ENCODE data around the gene BRIX1.
A peak's percentile ranks its signal among the peaks of the same experiment; 100 is the strongest.
"Not testable (repeated sequence)": the region's sequence is repeated elsewhere in the genome, so short reads cannot be mapped to it uniquely, and the experiment has no call there.

BRIX1 gene

GRCh38 chr5:34905564-34905963 lies 9.9 kb upstream of the BRIX1 start:
- DNase-seq (ENCODE audit: low read depth), result no peak
- TF ChIP-seq CTCF (IDR thresholded peaks at IDR 0.05; ENCODE audit: low read depth, low read length, missing control alignments), result peak; percentile 15
- no peak overlapping the region for H3K4me3 ChIP-seq (ENCODE audit: low read depth, low read length)

GRCh38 chr5:34913072-34913471 lies 2.4 kb upstream of the BRIX1 start:
- no peak for TF ChIP-seq CTCF (IDR thresholded peaks at IDR 0.05; ENCODE audit: low read depth, low read length, missing control alignments)
- no peak overlapping the region for H3K4me3 ChIP-seq (ENCODE audit: low read depth, low read length)
- no peak for DNase-seq (ENCODE audit: low read depth)

GRCh38 chr5:34914671-34915138 lies 806 bp upstream of the BRIX1 start:
- no peak for TF ChIP-seq CTCF (IDR thresholded peaks at IDR 0.05; ENCODE audit: low read depth, low read length, missing control alignments)
- DNase-seq (ENCODE audit: low read depth), result no peak
- H3K4me3 ChIP-seq (ENCODE audit: low read depth, low read length), result peak overlapping the region; percentile 81

GRCh38 chr5:34915856-34916192 lies 313 bp downstream of the BRIX1 start:
- no peak for TF ChIP-seq CTCF (IDR thresholded peaks at IDR 0.05; ENCODE audit: low read depth, low read length, missing control alignments)
- DNase-seq (ENCODE audit: low read depth), result no peak

GRCh38 chr5:34916518-34916917 lies 1.0 kb downstream of the BRIX1 start:
- no peak for DNase-seq (ENCODE audit: low read depth)
- H3K4me3 ChIP-seq (ENCODE audit: low read depth, low read length), result peak overlapping the region; percentile 81
- no peak for TF ChIP-seq CTCF (IDR thresholded peaks at IDR 0.05; ENCODE audit: low read depth, low read length, missing control alignments)

More at GRCh38 chr5:34915856-34916192, 313 bp downstream of the BRIX1 start:
- peak overlapping the region; percentile 81 for H3K4me3 ChIP-seq (ENCODE audit: low read depth, low read length)

GRCh38 chr5:34918025-34918424 lies 2.5 kb downstream of the BRIX1 start:
- no peak for DNase-seq (ENCODE audit: low read depth)
- no peak for TF ChIP-seq CTCF (IDR thresholded peaks at IDR 0.05; ENCODE audit: low read depth, low read length, missing control alignments)
- no peak overlapping the region; the same call in 1 of the 2 replicates for H3K4me3 ChIP-seq (ENCODE audit: low read depth, low read length)

- DNase-seq (ENCODE audit: low read depth), result no peak
- H3K4me3 ChIP-seq (ENCODE audit: low read depth, low read length), result no peak overlapping the region
- no peak for TF ChIP-seq CTCF (IDR thresholded peaks at IDR 0.05; ENCODE audit: low read depth, low read length, missing control alignments)
Observed at GRCh38 chr5:34919077-34919476, 3.6 kb downstream of the BRIX1 start.

GRCh38 chr5:34923256-34923655 lies 7.7 kb downstream of the BRIX1 start:
- not testable (repeated sequence) for H3K4me3 ChIP-seq (ENCODE audit: low read depth, low read length)

More at GRCh38 chr5:34923256-34923655, 7.7 kb downstream of the BRIX1 start:
- DNase-seq (ENCODE audit: low read depth), result not testable (repeated sequence)
